HG03139 (cell line): ENCODE data around the gene AFDN.
A peak's percentile ranks its signal among the peaks of the same experiment; 100 is the strongest.

Experiments used
- ATAC-seq: cut with Tn5 transposase; IDR thresholded peaks from one replicate; pipeline ENCODE4 v1.9.1; 2021; ENCODE audit not compliant: unreplicated experiment

AFDN gene

DNA sequence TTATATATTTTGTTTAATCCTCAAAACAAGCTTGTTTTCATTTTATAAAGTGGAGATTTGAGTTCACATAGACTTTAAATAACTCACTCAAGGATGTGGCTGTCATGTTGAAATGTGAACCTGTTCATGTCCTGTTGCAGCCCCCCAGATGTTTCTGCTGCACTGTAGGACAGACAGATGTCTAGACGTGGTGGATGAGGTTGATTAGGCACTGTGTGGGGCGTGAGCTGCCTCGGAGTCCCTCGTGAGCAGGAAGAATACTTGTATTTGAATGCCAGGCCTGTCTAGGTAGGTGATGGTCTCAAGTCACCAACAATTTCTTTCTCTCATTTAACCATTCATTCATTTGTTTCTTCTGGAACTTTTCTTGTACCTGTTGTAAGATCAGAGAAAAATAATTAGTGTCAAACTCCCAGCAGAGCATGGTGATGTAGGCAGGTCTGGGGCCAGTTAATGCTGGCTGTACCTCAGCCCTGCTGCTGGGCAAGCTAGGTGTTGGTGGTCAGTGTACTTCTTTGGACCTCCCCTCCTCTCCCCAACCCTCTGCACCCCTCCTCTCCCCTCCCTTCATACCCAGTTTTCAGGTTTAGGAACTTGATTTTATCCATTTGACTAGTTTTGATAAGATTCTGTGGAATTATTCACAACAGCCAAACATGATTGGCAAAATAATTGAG lies 34.0 kb downstream of the AFDN start:
- ATAC-seq = no peak

DNA sequence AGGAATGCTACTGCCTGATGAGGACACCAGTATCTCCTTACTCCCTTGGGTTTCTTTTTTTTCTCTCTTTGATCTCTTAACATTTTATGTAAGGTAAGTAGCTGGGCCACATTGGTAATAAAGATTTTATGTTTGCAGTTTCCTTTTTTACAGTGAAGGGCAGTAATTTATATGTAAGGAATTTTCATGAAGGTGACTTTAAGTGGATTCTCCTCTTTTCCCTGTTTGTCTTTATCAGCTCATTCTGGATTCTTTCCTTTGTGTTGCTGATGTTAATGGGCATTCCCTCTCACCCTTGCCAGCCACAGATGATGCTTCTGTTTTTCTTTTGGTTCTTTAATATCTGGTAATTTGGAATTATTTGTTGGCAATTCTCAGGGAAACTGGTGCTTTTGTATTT lies 34.7 kb downstream of the AFDN start:
- ATAC-seq = no peak

GRCh38 chr6:167863897-167864296 lies 37.2 kb downstream of the AFDN start:
- no peak for ATAC-seq

DNA sequence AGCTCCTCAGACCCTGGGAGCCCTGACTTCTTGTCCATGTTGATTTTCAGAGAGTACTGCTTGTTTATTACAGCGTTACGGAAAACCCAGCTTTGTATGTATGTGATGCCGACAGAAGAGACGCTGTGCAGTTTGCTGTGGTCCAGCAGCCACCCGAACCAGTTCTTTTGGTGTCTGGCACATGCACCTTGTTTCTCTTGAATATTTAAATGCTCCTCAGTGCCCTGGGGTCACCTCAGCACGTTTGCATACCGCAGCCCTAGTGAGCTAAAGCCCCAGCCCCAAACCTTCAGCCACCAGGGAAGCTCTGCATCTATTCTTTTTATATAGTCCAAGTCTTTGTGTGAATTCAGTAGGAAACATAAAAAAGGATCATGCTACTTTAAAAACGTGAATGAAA lies 39.9 kb downstream of the AFDN start:
- ATAC-seq = no peak

DNA sequence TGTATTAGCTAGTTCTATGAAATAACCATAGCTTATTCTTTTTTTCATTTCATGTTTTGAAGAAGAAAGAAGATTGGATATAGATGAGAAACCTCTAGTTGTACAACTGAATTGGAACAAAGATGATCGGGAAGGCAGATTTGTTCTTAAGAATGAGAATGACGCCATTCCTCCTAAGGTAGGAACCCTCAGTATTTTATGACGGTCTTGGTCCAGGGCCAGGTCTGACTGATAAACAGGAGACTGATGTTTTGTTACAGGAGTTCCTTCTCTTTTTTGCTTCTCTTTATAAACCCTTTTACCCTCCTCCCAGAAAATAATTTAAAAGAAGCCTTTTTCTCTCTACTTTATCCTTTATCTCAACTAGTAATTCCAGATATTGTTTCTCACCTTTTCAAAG lies 43.6 kb downstream of the AFDN start:
- no peak for ATAC-seq

GRCh38 chr6:167872538-167873210 lies 46.0 kb downstream of the AFDN start:
- no peak for ATAC-seq

- ATAC-seq = no peak
Observed at GRCh38 chr6:167877994-167878779, 51.5 kb downstream of the AFDN start.

GRCh38 chr6:167879612-167880011 lies 52.9 kb downstream of the AFDN start:
- no peak for ATAC-seq

GRCh38 chr6:167881327-167881726 lies 54.6 kb downstream of the AFDN start:
- ATAC-seq = no peak

GRCh38 chr6:167882244-167882643 lies 55.5 kb downstream of the AFDN start:
- ATAC-seq = no peak

GRCh38 chr6:167888098-167888497 lies 61.4 kb downstream of the AFDN start:
- ATAC-seq = no peak

- peak; percentile 80 for ATAC-seq
Observed at GRCh38 chr6:167892835-167893815, 66.4 kb downstream of the AFDN start.

- ATAC-seq = no peak
Observed at GRCh38 chr6:167894965-167895364, 68.3 kb downstream of the AFDN start.

DNA sequence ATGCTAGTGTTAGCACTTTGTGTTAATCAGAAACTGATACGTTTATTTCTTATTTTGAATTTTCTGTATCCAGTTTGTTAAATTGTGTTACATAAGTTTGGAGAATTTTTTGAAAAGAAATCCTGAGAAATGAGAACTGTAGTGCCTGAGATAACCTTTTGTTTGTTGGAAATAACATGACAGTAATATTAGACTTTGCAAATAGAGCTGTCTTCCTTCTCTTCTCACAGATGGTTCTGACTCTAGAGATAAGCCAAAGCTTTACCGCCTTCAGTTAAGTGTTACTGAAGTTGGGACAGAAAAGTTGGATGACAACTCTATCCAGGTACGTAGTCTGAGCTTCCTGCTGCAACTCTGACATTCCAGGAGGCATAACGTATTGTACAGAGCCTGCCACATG lies 69.9 kb downstream of the AFDN start:
- ATAC-seq = no peak

GRCh38 chr6:167898673-167899311 lies 72.1 kb downstream of the AFDN start:
- ATAC-seq = no peak

- no peak for ATAC-seq
Observed at GRCh38 chr6:167904791-167905190, 78.1 kb downstream of the AFDN start.

GRCh38 chr6:167906899-167907298 lies 80.2 kb downstream of the AFDN start:
- ATAC-seq = no peak

DNA sequence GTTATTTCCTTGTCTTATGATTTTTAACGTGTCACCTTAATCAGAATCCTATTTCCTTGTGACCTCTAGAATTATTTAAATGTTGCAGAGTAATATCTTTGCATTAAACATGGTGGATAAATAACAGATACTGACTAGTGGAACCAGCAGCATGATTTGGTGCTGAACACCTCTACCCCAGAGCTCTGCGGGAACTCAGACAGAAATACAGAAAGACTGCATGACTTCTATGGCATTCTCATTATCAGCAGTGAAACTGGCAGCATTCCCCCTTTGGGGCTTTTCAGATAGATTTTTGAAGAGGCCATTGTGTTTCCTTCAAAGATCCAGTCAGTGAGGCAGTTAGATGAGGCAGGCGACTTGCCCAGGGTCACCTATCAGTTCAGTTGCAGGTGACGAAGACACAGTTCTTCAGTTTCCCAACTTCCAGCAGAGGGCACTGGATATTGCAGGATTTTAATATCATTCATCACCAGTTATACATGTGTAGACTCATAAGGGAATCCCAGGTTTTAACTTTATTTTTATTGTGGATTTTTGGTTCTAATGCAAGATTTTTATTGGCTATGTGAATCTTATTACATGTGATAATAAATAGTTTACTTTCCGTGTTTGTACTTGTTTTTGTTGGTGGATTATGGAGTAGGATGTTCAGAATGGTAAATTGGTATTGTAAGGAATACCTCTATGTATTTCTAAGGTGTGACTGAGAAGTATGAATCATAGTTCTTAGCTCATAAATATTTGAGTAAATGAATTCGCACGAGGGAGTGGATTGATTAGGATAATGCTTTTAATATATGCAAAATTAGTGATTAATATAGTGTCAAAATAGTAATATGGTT lies 81.3 kb downstream of the AFDN start:
- no peak for ATAC-seq

DNA sequence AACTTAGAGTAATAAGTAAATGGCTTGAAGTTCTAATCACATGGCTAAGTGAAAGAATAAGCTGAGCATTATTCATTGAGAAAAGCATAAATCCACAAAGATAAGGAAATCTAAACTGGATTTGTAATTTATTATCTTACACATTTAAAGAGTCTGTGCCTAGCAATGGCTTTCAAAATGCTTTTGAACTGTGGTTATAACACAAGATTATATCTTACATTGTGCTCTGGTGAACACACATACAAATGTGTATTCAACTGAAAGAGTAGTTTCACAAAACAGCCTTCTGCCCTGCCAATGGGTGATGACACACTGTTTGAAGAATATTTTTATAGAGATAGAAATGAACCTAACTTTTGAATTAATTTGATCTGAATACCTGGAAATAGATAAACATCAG lies 83.3 kb downstream of the AFDN start:
- no peak for ATAC-seq

DNA sequence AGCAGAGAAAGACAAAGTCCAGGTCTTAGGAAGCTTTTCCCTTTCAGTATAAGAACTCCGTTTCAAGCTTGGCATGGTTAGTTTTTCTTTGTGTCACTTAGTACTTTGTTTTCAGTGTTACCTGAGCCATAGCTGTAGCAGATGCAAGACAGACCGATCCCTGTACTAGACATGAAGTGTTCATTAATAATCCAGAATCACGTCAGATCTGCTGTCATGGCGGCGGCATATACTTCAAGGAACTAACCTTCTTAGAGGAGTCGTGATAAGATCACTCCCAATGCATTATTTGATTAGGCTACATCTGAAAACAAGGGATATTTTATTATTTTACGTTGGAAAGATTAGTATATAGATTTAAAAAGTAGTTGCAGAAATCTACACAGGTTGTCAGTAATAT lies 83.9 kb downstream of the AFDN start:
- ATAC-seq = no peak
